HCT116 (cell line): ENCODE measurements around the gene VIPR2. TPM values are rescaled to one million over a fixed set of nuclear protein-coding genes. Genes with fewer than 3 reads are reported as not detected.

ENCODE experiments used
- ATAC-seq: fragments of 200-7000 bp; cut with Tn5 transposase; 2 replicates; pipeline ENCODE4 v1.9.1; 2020; ENCODE audit warnings: mild to moderate bottlenecking, moderate library complexity
- BruUV-seq: library from RNA; stranded (reverse); fragments of 400-500 nt; replicated peaks from 2 replicates; lab custom pipeline; 2021; lab: Mats Ljungman, UMichigan
- CTCF ChIA-PET: fragments of 300-600 bp; sonication (Branson Sonifier 250); formaldehyde crosslinking; loops from one replicate; lab custom pipeline; 2021; ENCODE audit warnings: antibody characterized with exemption; lab: Charles Lee
- POLR2A ChIA-PET: fragments of 300-600, 350-600 bp; sonication (Branson Sonifier 250); formaldehyde crosslinking; loops from one replicate; lab custom pipeline; 2021; ENCODE audit warnings: antibody characterized with exemption; lab: Charles Lee
- RAD21 ChIA-PET, 2 experiments: fragments of 300-600 bp; sonication (Branson Sonifier 250); formaldehyde crosslinking; loops; one replicate each; lab custom pipeline; 2023; ENCODE audit warnings: low total read pairs in 2 of 2; ENCODE audit not compliant: uncharacterized antibody in 2 of 2, unreplicated experiment in 2 of 2, low non-redundant PET in 1 of 2; lab: Charles Lee
- DNase-seq: peaks from one replicate; pipeline ENCODE4 v3.0.0-alpha.2; 2010; ENCODE audit warnings: low read depth, low spot score
- H2AFZ ChIP-seq: fragments of 200-600 bp; shearing (Covaris generic), sonication (generic); 2 replicates; pipeline ENCODE4 v1.6.1; 2017; ENCODE audit warnings: low read depth, mixed run types, mixed read lengths, antibody characterized with exemption, low read length; ENCODE audit not compliant: poor library complexity, severe bottlenecking
- H3K27ac ChIP-seq: 2 replicates; pipeline ENCODE4 v1.5.1; 2012; ENCODE audit warnings: low read depth, low read length
- H3K27me3 ChIP-seq: fragments of 200-600 bp; sonication (generic); 2 replicates; pipeline ENCODE4 v1.6.1; 2016; ENCODE audit warnings: mixed run types, low read length, mixed read lengths; ENCODE audit not compliant: insufficient read depth
- H3K36me3 ChIP-seq, 2 experiments: fragments of 200-500 bp in 1 of 2; fragments of 200-600 bp in 1 of 2; sonication (Bioruptor generic) in 1 of 2; sonication (generic) in 1 of 2; 2 replicates each; pipeline versions ENCODE4 v1.5.1 to v1.6.1; 2014 to 2016; ENCODE audit warnings: low read length in 2 of 2, inconsistent platforms in 1 of 2, mixed read lengths in 1 of 2, mixed run types in 1 of 2; ENCODE audit not compliant: insufficient read depth in 2 of 2, control insufficient read depth in 1 of 2
- H3K4me1 ChIP-seq, 2 experiments: fragments of 200-600 bp in 1 of 2; sonication (generic) in 1 of 2; 2 replicates each; pipeline versions ENCODE4 v1.5.1 to v1.6.1; 2012 to 2017; ENCODE audit warnings: low read length in 2 of 2, inconsistent platforms in 1 of 2, mild to moderate bottlenecking in 1 of 2, mixed read lengths in 1 of 2, mixed run types in 1 of 2, moderate library complexity in 1 of 2; ENCODE audit not compliant: insufficient read depth in 2 of 2, control insufficient read depth in 1 of 2
- H3K4me2 ChIP-seq: fragments of 200-600 bp; sonication (generic); 2 replicates; pipeline ENCODE4 v1.6.1; 2017; ENCODE audit warnings: mixed run types, low read length, mixed read lengths
- H3K4me3 ChIP-seq, 2 experiments: fragments of 200-600 bp in 1 of 2; sonication (generic) in 1 of 2; replicated peaks in 1 of 2; 2 replicates each; pipeline ENCODE4 v1.5.1; 2011 to 2016; ENCODE audit warnings: low read length in 2 of 2, control low read depth in 1 of 2, low read depth in 1 of 2, mild to moderate bottlenecking in 1 of 2, mixed read lengths in 1 of 2, mixed run types in 1 of 2
- H3K79me2 ChIP-seq: fragments of 200-600 bp; sonication (generic); 2 replicates; pipeline ENCODE4 v1.6.1; 2017; ENCODE audit warnings: mild to moderate bottlenecking, mixed run types, low read length, moderate library complexity, mixed read lengths; ENCODE audit not compliant: insufficient read depth
- H3K9ac ChIP-seq: fragments of 200-600 bp; sonication (generic); 2 replicates; pipeline ENCODE4 v1.6.1; 2016; ENCODE audit warnings: low read length, mixed read lengths
- H3K9me2 ChIP-seq: fragments of 200-600 bp; sonication (generic), shearing (Covaris generic); 2 replicates; pipeline ENCODE4 v1.6.1; 2017; ENCODE audit warnings: mixed run types, mild to moderate bottlenecking, moderate library complexity; ENCODE audit not compliant: insufficient read depth
- H3K9me3 ChIP-seq, 2 experiments: fragments of 200-500 bp in 1 of 2; fragments of 200-600 bp in 1 of 2; sonication (Bioruptor generic) in 1 of 2; sonication (generic) in 1 of 2; 2 replicates each; pipeline ENCODE4 v1.6.1; 2014 to 2017; ENCODE audit warnings: low read length in 2 of 2, mixed read lengths in 2 of 2, inconsistent platforms in 1 of 2, low read depth in 1 of 2, mild to moderate bottlenecking in 1 of 2, mixed run types in 1 of 2, moderate library complexity in 1 of 2; ENCODE audit not compliant: control insufficient read depth in 1 of 2, insufficient read depth in 1 of 2
- H4K20me1 ChIP-seq: fragments of 200-600 bp; sonication (generic), shearing (Covaris generic); 2 replicates; pipeline ENCODE4 v1.6.1; 2017; ENCODE audit warnings: mixed run types, mild to moderate bottlenecking, moderate library complexity; ENCODE audit not compliant: insufficient read depth
- CBX3 ChIP-seq: IDR thresholded peaks from 2 replicates; pipeline ENCODE4 v1.6.1; 2012; ENCODE audit warnings: low read depth
- CEBPB ChIP-seq: IDR thresholded peaks from 2 replicates; pipeline ENCODE4 v1.6.1; 2012; ENCODE audit warnings: low read depth
- EGR1 ChIP-seq: IDR thresholded peaks from 2 replicates; pipeline ENCODE4 v1.6.1; 2012; ENCODE audit warnings: low read depth
- ELF1 ChIP-seq: IDR thresholded peaks from 2 replicates; pipeline ENCODE4 v1.6.1; 2012; ENCODE audit warnings: low read depth, borderline replicate concordance
- JUND ChIP-seq: IDR thresholded peaks from 2 replicates; pipeline ENCODE4 v1.6.1; 2012
- MAX ChIP-seq: IDR thresholded peaks from 2 replicates; pipeline ENCODE4 v1.6.1; 2012
- POLR2AphosphoS5 ChIP-seq: IDR thresholded peaks from 2 replicates; pipeline ENCODE4 v1.6.1; 2011; ENCODE audit warnings: mild to moderate bottlenecking, low read depth, low read length, moderate library complexity
- RAD21 ChIP-seq: IDR thresholded peaks from 2 replicates; pipeline ENCODE4 v1.6.1; 2012; ENCODE audit warnings: low read depth, mild to moderate bottlenecking
- REST ChIP-seq: IDR thresholded peaks from 2 replicates; pipeline ENCODE4 v1.6.1; 2012; ENCODE audit warnings: low read depth
- SIN3A ChIP-seq: IDR thresholded peaks from 2 replicates; pipeline ENCODE4 v1.6.1; 2012; ENCODE audit warnings: low read depth
- SRF ChIP-seq: IDR thresholded peaks from 2 replicates; pipeline ENCODE4 v1.6.1; 2012; ENCODE audit warnings: low read depth
- ZBTB33 ChIP-seq: IDR thresholded peaks from 2 replicates; pipeline ENCODE4 v1.6.1; 2011; ENCODE audit warnings: mild to moderate bottlenecking, low read length, moderate library complexity; ENCODE audit not compliant: insufficient replicate concordance; ENCODE audit errors: extremely low read depth
- ZFX ChIP-seq: fragments of 450-650 bp; IDR thresholded peaks from 2 replicates; pipeline ENCODE4 v1.6.1; 2017
- ZNF274 ChIP-seq: fragments of 200-500 bp; sonication (Bioruptor generic); IDR thresholded peaks from 2 replicates; pipeline ENCODE4 v1.6.1; 2014; ENCODE audit warnings: mild to moderate bottlenecking, low read depth, low read length, inconsistent platforms
- intact Hi-C: fragments of 100-400 bp; cut with micrococcal nuclease; formaldehyde crosslinking; loops from 2 replicates; pipeline ENCODE4 v1.10.0; 2022
- total RNA-seq: library from RNA; stranded (reverse); gene quantifications from one replicate; pipeline ENCODE4 v1.2.1, GENCODE V29; 2021; ENCODE audit not compliant: unreplicated experiment
- TF ChIP-seq, protein P1 (sequence below): IDR thresholded peaks from 2 replicates; pipeline ENCODE4 v1.6.1; 2012

VIPR2 gene
- total RNA-seq, 1 experiment from 2014 or later = 0.10 TPM

GRCh38 chr7:158997110-158997453 lies 147.6 kb downstream of the VIPR2 start:
- Histone ChIP-seq H3K9me2 (no peaks in the 10 kb centered on the region), H3K79me2 (no peaks in the 10 kb centered on the region), H4K20me1 (no peaks in the 10 kb centered on the region), H3K4me1 (no peaks in the 10 kb centered on the region), H3K9ac (no peak overlapping the region), H3K27ac (no peak overlapping the region), H3K27me3 (0 out of 2 replicates have a peak, but pooled peaks cover under 1% of the 10 kb centered on the region), H3K9me3 (no peaks in the 10 kb centered on the region)
- no TSS peak for BruUV-seq
- DNase-seq = no peak
- TF ChIP-seq POLR2AphosphoS5 = no peak
- TF ChIP-seq, all 23 proteins: peak for 0
- no peak for ATAC-seq
- ChIA-PET RAD21 (no interaction called here), CTCF (no interaction called here), POLR2A (no interaction called here)
- Histone ChIP-seq H3K4me3 (no peak overlapping the region), H3K4me2 (no peak overlapping the region), H2AFZ (no peak overlapping the region), H3K36me3 (no peaks in the 10 kb centered on the region)
- intact Hi-C loops = no loop called here

DNA sequence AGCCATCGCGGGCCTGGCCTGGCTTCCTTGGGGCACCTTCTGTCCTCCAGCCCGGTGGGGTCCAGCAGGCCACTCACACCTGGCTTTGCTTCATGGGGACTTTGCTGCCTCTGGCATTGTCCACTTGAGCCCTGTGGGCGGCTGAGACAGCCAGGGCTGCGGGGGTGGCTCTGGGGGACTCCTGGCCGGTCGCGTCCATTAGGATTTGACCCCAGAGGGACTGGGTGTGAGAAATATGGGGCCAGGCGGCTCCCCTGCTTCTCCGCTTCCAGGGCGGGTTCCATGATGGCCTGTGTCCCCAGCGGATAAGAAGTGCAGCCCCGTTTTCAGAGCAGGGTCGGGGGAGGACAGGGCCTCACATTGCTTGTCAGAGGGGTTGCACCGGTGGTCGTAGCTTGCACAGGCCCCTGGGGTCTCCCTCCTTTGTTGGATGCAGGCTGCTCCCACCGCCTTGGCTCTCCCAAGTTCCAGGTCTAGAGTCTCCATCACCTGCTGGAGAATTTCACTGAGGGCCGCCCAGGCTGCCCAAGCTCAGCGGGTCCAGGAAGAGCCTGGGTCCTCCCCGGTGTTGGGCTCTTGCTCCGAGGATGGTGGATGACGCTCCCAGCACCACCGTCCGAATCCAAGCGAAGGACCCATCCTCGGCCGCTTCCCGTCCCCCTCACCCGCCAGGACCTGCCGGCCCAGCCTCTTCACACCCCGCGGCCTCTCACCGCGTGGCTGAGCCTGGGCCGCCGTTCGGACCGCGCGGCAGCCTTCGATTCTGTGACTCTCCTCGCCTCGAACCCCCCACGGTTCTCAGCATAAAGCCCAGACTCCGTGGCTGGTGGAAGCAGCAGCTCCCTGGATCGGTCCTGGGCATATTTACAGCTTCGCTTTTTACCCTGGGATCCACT lies 148.2 kb downstream of the VIPR2 start:
- H3K27me3 ChIP-seq = 0 out of 2 replicates have a peak, but pooled peaks cover 4% of the 10 kb centered on the region
- no peaks in the 10 kb centered on the region for H3K9me2 ChIP-seq
- no peak overlapping the region for H3K27ac ChIP-seq
- H3K9ac ChIP-seq = no peak overlapping the region
- ChIA-PET CTCF (no interaction called here), RAD21 (no interaction called here), POLR2A (no interaction called here)
- no peaks in the 10 kb centered on the region for H3K4me1 ChIP-seq
- intact Hi-C loops = no loop called here
- H2AFZ ChIP-seq = no peak overlapping the region
- no peaks in the 10 kb centered on the region for H3K9me3 ChIP-seq
- no peaks in the 10 kb centered on the region for H3K79me2 ChIP-seq
- H3K36me3 ChIP-seq = no peaks in the 10 kb centered on the region
- H3K4me2 ChIP-seq = no peak overlapping the region
- H3K4me3 ChIP-seq = no peak overlapping the region
- DNase-seq (no peak), ATAC-seq (no peak)
- BruUV-seq = no TSS peak
- no peaks in the 10 kb centered on the region for H4K20me1 ChIP-seq
- TF ChIP-seq RAD21 (no peak), EGR1 (no peak), MAX (no peak), CBX3 (no peak), ZBTB33 (no peak), JUND (no peak), ZNF274 (no peak), CEBPB (no peak), ZFX (no peak), SIN3A (no peak), ELF1 (no peak), REST (no peak), SRF (no peak)
- TF ChIP-seq, protein P1, sequence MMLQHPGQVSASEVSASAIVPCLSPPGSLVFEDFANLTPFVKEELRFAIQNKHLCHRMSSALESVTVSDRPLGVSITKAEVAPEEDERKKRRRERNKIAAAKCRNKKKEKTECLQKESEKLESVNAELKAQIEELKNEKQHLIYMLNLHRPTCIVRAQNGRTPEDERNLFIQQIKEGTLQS = no peak
